A549 (cell line): ENCODE measurements around the gene PDIA5.

Source experiments
- EP300 ChIP-seq, 2 experiments: fragments of >200 bp; sonication (Bioruptor Twin); formaldehyde crosslinking; IDR thresholded peaks; 2 replicates in 1 of 2; 3 replicates in 1 of 2; pipeline ENCODE4 v1.6.1; 2016 to 2017
- POLR2A ChIP-seq: IDR thresholded peaks from 2 replicates; pipeline ENCODE4 v1.6.1; 2012; ENCODE audit warnings: mild to moderate bottlenecking, low read length
- TF ChIP-seq, protein P1 (sequence below): IDR thresholded peaks from 2 replicates; pipeline ENCODE4 v1.6.1; 2012

DNA sequence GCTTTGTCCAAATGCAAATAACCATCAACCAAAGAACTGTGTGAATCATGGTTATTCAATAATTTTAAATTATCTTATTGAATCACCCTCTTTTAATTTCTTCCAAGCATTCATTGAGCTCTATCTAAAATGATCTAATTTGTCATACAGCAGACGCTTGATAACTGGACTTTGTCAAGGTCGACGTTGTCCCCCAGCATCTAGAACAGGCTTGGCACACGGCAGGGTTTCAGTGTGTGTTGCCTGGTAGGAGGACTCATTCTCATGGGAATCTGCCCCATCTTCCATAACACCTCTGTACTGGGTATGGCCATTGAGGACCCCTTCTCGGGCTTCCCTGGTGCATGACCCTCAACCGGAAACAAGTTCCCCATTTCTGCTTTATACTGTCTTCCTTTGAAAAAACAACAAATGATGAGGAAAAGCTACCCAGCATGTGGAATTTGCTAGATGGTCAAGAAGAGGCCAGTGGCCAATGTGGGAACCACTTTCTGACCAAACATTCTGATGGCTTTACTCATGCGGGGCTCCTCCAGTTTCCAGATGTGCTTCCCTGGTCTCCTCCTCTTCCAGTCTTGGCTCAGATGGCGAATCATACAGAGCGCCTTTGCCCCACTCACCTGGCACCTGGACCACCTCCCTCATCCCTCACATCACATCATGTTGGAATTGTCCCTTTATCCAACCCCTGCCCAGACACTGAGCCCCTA is 93.3 kb downstream of the PDIA5 start:
- TF ChIP-seq POLR2A (no peak), EP300 (IDR thresholded peaks at IDR 0.05) (no peak)
- TF ChIP-seq, protein P1, sequence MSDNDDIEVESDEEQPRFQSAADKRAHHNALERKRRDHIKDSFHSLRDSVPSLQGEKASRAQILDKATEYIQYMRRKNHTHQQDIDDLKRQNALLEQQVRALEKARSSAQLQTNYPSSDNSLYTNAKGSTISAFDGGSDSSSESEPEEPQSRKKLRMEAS = no peak
